ENCODE results near the gene SRSF11. TPM values are rescaled to one million over a fixed set of nuclear protein-coding genes. Genes with fewer than 3 reads are reported as not detected.
"Not testable (repeated sequence)": the region's sequence is repeated elsewhere in the genome, so short reads cannot be mapped to it uniquely, and the experiment has no call there.

SRSF11 gene
- polyA plus RNA-seq, 1 donor (not counting 4 experiments of a cell fraction or from before 2014, with no cell fraction given), result 234 TPM

DNA sequence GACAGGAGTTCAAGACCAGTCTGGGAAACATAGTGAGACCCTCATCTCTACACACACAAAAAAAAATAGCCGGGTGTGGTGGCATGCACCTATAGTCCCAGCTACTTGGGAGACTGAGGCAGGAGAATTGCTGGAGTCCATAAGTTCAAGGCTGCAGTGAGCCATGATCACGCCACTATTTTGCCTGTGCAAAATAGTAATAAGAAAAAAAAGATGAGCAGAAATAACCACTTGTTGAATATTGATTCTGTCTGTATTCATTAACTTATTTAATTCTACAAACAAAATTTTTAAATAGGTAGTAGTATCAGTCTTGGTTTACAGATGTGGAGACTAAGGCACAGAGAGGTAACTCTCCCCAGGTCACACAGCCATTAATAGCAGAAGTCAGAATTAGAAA is 32.7 kb upstream of the SRSF11 start:
- Histone ChIP-seq H3K79me2 (ENCODE audit: control insufficient read depth, insufficient read depth, low read length) (peaks cover 19% of the 10 kb centered on the region), H4K20me1 (ENCODE audit: control insufficient read depth, extremely low read depth, insufficient read depth, low read length) (no peaks in the 10 kb centered on the region), H3K27ac (ENCODE audit: control insufficient read depth, insufficient read depth, low read length) (no peak overlapping the region), H3K4me3 (ENCODE audit: control insufficient read depth in 2 of 3, extremely low read depth in 1 of 3, insufficient read depth in 2 of 3, low read depth in 1 of 3, low read length in 3 of 3) (no peak overlapping the region), H3K4me2 (ENCODE audit: control insufficient read depth, extremely low read depth, insufficient read depth, low read depth, low read length) (no peak overlapping the region), H3K9me3 (ENCODE audit: control insufficient read depth, low read depth, low read length) (no peaks in the 10 kb centered on the region), H3K4me1 (ENCODE audit: control insufficient read depth, extremely low read depth, insufficient read depth, low read length) (no peaks in the 10 kb centered on the region), H3K27me3 (ENCODE audit: control insufficient read depth, extremely low read depth, insufficient read depth, low read length) (no peaks in the 10 kb centered on the region), H2AFZ (ENCODE audit: control insufficient read depth, low read length) (no peak overlapping the region), H3K36me3 (ENCODE audit: control insufficient read depth in 2 of 2, extremely low read depth in 1 of 2, insufficient read depth in 2 of 2, low read length in 2 of 2) (peaks cover 0 to 1% of the 10 kb centered on the region in 2 experiments), H3K9me1 (ENCODE audit: control insufficient read depth, extremely low read depth, insufficient read depth, low read length) (no peaks in the 10 kb centered on the region), H3K9ac (ENCODE audit: control insufficient read depth, extremely low read depth, insufficient read depth, low read length) (no peak overlapping the region)
- no peak for TF ChIP-seq CTCF (optimal IDR thresholded peaks at IDR 0.05 in 1 of 3, IDR thresholded peaks at IDR 0.05 in 1 of 3, conservative IDR thresholded peaks at IDR 0.05 in 1 of 3; ENCODE audit: extremely low read depth in 1 of 3, insufficient read depth in 2 of 3, low read length in 3 of 3)
- no peak for TF ChIP-seq EZH2 (IDR thresholded peaks at IDR 0.05; ENCODE audit: low read length)
- FAIRE-seq, result no peak
- dilution Hi-C loops (cut with MboI; ENCODE audit: extremely low pct_ligation_motif_present, low sequenced_read_pairs), result no loop called here
- no peak for DNase-seq (ENCODE audit: low read depth, low spot score)

DNA sequence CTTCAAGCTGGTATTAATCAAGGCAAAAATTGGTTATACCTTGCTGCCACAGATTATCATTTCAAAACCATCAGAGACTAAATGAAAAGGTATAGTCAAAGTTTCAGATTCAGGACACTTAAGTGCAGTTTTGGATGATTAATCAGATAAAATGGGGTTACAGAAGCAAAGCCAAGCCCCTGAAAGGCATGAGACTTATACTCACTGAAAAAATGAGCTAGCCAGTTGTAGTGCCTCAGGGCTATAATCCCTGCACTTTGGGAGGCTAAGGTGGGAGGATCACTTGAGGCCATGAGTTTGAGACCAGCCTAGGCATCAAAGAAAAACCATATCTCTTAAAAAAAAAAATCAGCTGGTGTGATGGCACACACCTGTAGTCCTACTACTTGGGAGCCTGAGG is 31.0 kb upstream of the SRSF11 start:
- Histone ChIP-seq H3K27ac (ENCODE audit: control insufficient read depth, insufficient read depth, low read length) (no peak overlapping the region), H3K9ac (ENCODE audit: control insufficient read depth, extremely low read depth, insufficient read depth, low read length) (no peak overlapping the region), H3K27me3 (ENCODE audit: control insufficient read depth, extremely low read depth, insufficient read depth, low read length) (no peaks in the 10 kb centered on the region), H3K4me2 (ENCODE audit: control insufficient read depth, extremely low read depth, insufficient read depth, low read depth, low read length) (no peak overlapping the region), H3K4me3 (ENCODE audit: control insufficient read depth in 2 of 3, extremely low read depth in 1 of 3, insufficient read depth in 2 of 3, low read depth in 1 of 3, low read length in 3 of 3) (no peak overlapping the region), H2AFZ (ENCODE audit: control insufficient read depth, low read length) (no peak overlapping the region), H3K9me3 (ENCODE audit: control insufficient read depth, low read depth, low read length) (no peaks in the 10 kb centered on the region), H3K9me1 (ENCODE audit: control insufficient read depth, extremely low read depth, insufficient read depth, low read length) (no peaks in the 10 kb centered on the region), H3K79me2 (ENCODE audit: control insufficient read depth, insufficient read depth, low read length) (peaks cover 26% of the 10 kb centered on the region), H3K36me3 (ENCODE audit: control insufficient read depth in 2 of 2, extremely low read depth in 1 of 2, insufficient read depth in 2 of 2, low read length in 2 of 2) (peaks cover 0 to 1% of the 10 kb centered on the region in 2 experiments), H3K4me1 (ENCODE audit: control insufficient read depth, extremely low read depth, insufficient read depth, low read length) (no peaks in the 10 kb centered on the region), H4K20me1 (ENCODE audit: control insufficient read depth, extremely low read depth, insufficient read depth, low read length) (no peaks in the 10 kb centered on the region)
- DNase-seq (ENCODE audit: low read depth, low spot score), result no peak
- no peak for TF ChIP-seq EZH2 (IDR thresholded peaks at IDR 0.05; ENCODE audit: low read length)
- TF ChIP-seq CTCF (optimal IDR thresholded peaks at IDR 0.05 in 1 of 3, IDR thresholded peaks at IDR 0.05 in 1 of 3, conservative IDR thresholded peaks at IDR 0.05 in 1 of 3; ENCODE audit: extremely low read depth in 1 of 3, insufficient read depth in 2 of 3, low read length in 3 of 3), result no peak
- dilution Hi-C loops (cut with MboI; ENCODE audit: extremely low pct_ligation_motif_present, low sequenced_read_pairs), result no loop called here
- FAIRE-seq, result no peak

GRCh38 chr1:70192446-70192845 is 28.7 kb upstream of the SRSF11 start:
- H3K4me3 ChIP-seq (ENCODE audit: control insufficient read depth in 2 of 3, extremely low read depth in 1 of 3, insufficient read depth in 2 of 3, low read depth in 1 of 3, low read length in 3 of 3); H3K9ac ChIP-seq (ENCODE audit: control insufficient read depth, extremely low read depth, insufficient read depth, low read length); H3K36me3 ChIP-seq (ENCODE audit: control insufficient read depth in 2 of 2, extremely low read depth in 1 of 2, insufficient read depth in 2 of 2, low read length in 2 of 2); H3K9me1 ChIP-seq (ENCODE audit: control insufficient read depth, extremely low read depth, insufficient read depth, low read length); H3K4me1 ChIP-seq (ENCODE audit: control insufficient read depth, extremely low read depth, insufficient read depth, low read length); H4K20me1 ChIP-seq (ENCODE audit: control insufficient read depth, extremely low read depth, insufficient read depth, low read length); H3K27me3 ChIP-seq (ENCODE audit: control insufficient read depth, extremely low read depth, insufficient read depth, low read length); H3K9me3 ChIP-seq (ENCODE audit: control insufficient read depth, low read depth, low read length); H3K27ac ChIP-seq (ENCODE audit: control insufficient read depth, insufficient read depth, low read length); dilution Hi-C loops (cut with MboI; ENCODE audit: extremely low pct_ligation_motif_present, low sequenced_read_pairs); FAIRE-seq; H3K4me2 ChIP-seq (ENCODE audit: control insufficient read depth, extremely low read depth, insufficient read depth, low read depth, low read length); DNase-seq (ENCODE audit: low read depth, low spot score); H2AFZ ChIP-seq (ENCODE audit: control insufficient read depth, low read length): not testable (repeated sequence)
- peaks cover 40% of the 10 kb centered on the region for H3K79me2 ChIP-seq (ENCODE audit: control insufficient read depth, insufficient read depth, low read length)

All from keratinocyte (primary cell).